VCaP (cell line): ENCODE data around the gene CTNNA2.

Source experiments
- H3K27ac ChIP-seq: fragments of 450-650 bp; 2 replicates; pipeline ENCODE4 v1.5.1; 2017
- CTCF ChIP-seq: fragments of 450-650 bp; conservative IDR thresholded peaks from 2 replicates; pipeline ENCODE4 v1.5.1; 2017; ENCODE audit warnings: mild to moderate bottlenecking, moderate library complexity

Gene CTNNA2

GRCh38 chr2:80329491-80329890 is 816.6 kb downstream of the CTNNA2 start:
- no peak for TF ChIP-seq CTCF
- no peak overlapping the region for H3K27ac ChIP-seq

- no peak for TF ChIP-seq CTCF
- no peak overlapping the region for H3K27ac ChIP-seq
These were observed 817.9 kb downstream of the CTNNA2 start for GRCh38 chr2:80330527-80331450.

GRCh38 chr2:80333886-80334285 is 821.0 kb downstream of the CTNNA2 start:
- no peak overlapping the region for H3K27ac ChIP-seq
- TF ChIP-seq CTCF: no peak

- TF ChIP-seq CTCF: no peak
- H3K27ac ChIP-seq: no peak overlapping the region
These were observed 822.6 kb downstream of the CTNNA2 start for GRCh38 chr2:80335411-80335810.

- no peak for TF ChIP-seq CTCF
- H3K27ac ChIP-seq: no peak overlapping the region
These were observed 825.9 kb downstream of the CTNNA2 start for GRCh38 chr2:80338794-80339193.

- no peak overlapping the region for H3K27ac ChIP-seq
- no peak for TF ChIP-seq CTCF
These were observed 827.2 kb downstream of the CTNNA2 start for GRCh38 chr2:80340022-80340421.

- no peak for TF ChIP-seq CTCF
- no peak overlapping the region for H3K27ac ChIP-seq
These were observed 835.2 kb downstream of the CTNNA2 start for GRCh38 chr2:80348078-80348477.
